HPDE6-E6E7 (cell line): ENCODE measurements around the gene DNAJC10.

ENCODE experiments used
- DNase-seq: peaks from one replicate; pipeline ENCODE4 v3.0.0; 2011; ENCODE audit warnings: missing footprints; ENCODE audit errors: extremely low spot score

The DNAJC10 gene

GRCh38 chr2:182784058-182784706 lies 68.1 kb downstream of the DNAJC10 start:
- no peak for DNase-seq

- no peak for DNase-seq
Measured at GRCh38 chr2:182784777-182785176, 68.7 kb downstream of the DNAJC10 start.

GRCh38 chr2:182792441-182792840 lies 76.4 kb downstream of the DNAJC10 start:
- no peak for DNase-seq

- no peak for DNase-seq
Measured at GRCh38 chr2:182798736-182799135, 82.7 kb downstream of the DNAJC10 start.

- no peak for DNase-seq
Measured at GRCh38 chr2:182804128-182804527, 88.1 kb downstream of the DNAJC10 start.

GRCh38 chr2:182807319-182807718 lies 91.3 kb downstream of the DNAJC10 start:
- DNase-seq = no peak

- no peak for DNase-seq
Measured at GRCh38 chr2:182810087-182810486, 94.0 kb downstream of the DNAJC10 start.

GRCh38 chr2:182814380-182814779 lies 98.3 kb downstream of the DNAJC10 start:
- DNase-seq = no peak

GRCh38 chr2:182814804-182815203 lies 98.7 kb downstream of the DNAJC10 start:
- DNase-seq = no peak

- DNase-seq = no peak
Measured at GRCh38 chr2:182816866-182817265, 100.8 kb downstream of the DNAJC10 start.

GRCh38 chr2:182817558-182817957 lies 101.5 kb downstream of the DNAJC10 start:
- DNase-seq = no peak

- no peak for DNase-seq
Measured at GRCh38 chr2:182818501-182818900, 102.4 kb downstream of the DNAJC10 start.

- no peak for DNase-seq
Measured at GRCh38 chr2:182818925-182819324, 102.9 kb downstream of the DNAJC10 start.

- no peak for DNase-seq
Measured at GRCh38 chr2:182819412-182819811, 103.4 kb downstream of the DNAJC10 start.

GRCh38 chr2:182821182-182821581 lies 105.1 kb downstream of the DNAJC10 start:
- DNase-seq = no peak

- no peak for DNase-seq
Measured at GRCh38 chr2:182822733-182823132, 106.7 kb downstream of the DNAJC10 start.

- DNase-seq = no peak
Measured at GRCh38 chr2:182824056-182824766, 108.2 kb downstream of the DNAJC10 start.

GRCh38 chr2:182824767-182825158 lies 108.7 kb downstream of the DNAJC10 start:
- DNase-seq = no peak

GRCh38 chr2:182826064-182826463 lies 110.0 kb downstream of the DNAJC10 start:
- DNase-seq = no peak

- DNase-seq = no peak
Measured at GRCh38 chr2:182826496-182826895, 110.4 kb downstream of the DNAJC10 start.

GRCh38 chr2:182827182-182827879 lies 111.3 kb downstream of the DNAJC10 start:
- DNase-seq = no peak

- DNase-seq = no peak
Measured at GRCh38 chr2:182831101-182831500, 115.0 kb downstream of the DNAJC10 start.

- DNase-seq = no peak
Measured at GRCh38 chr2:182831921-182832320, 115.9 kb downstream of the DNAJC10 start.
